HCT116 (cell line): ENCODE results near the gene NME2.

Source experiments
- FOSL1 ChIP-seq: IDR thresholded peaks from 2 replicates; pipeline ENCODE4 v1.6.1; 2012; ENCODE audit warnings: low read depth
- ZFX ChIP-seq: fragments of 450-650 bp; IDR thresholded peaks from 2 replicates; pipeline ENCODE4 v1.6.1; 2017

DNA sequence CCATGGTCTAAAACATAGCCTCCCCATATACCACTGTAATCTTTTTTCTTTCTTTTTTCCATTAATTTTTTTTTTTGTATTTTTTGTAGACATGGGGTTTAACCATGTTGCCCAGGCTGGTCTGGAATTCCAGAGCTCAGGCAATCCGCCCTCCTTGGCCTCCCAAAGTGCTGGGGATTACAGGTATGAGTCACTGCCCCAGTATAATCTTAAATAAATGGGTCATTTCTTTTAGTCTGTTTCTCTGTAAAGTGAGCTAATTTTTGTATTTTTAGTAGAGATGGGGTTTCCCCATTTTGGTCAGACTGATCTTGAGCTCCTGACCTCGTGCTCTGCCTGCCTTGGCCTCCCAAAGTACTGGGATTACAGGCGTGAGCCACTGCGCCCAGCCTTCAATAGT, 18.6 kb upstream of the NME2 start:
- TF ChIP-seq FOSL1: no peak
- TF ChIP-seq ZFX: no peak
